K562 (cell line): ENCODE data around the gene TRIM40. TPM values are rescaled to one million over a fixed set of nuclear protein-coding genes. Genes with fewer than 3 reads are reported as not detected.

Experiments used
- ATAC-seq: fragments of 200-7000 bp; cut with Tn5 transposase; 3 replicates; pipeline ENCODE4 v1.9.1; 2020; ENCODE audit warnings: moderate library complexity
- BruUV-seq: library from RNA; stranded (reverse); fragments of 400-500 nt; replicated peaks from 2 replicates; lab custom pipeline; 2021; lab: Mats Ljungman, UMichigan
- CTCF ChIA-PET: fragments of 300-600 bp; formaldehyde crosslinking; extraction: SDS; loops from one replicate; lab custom pipeline; 2021; ENCODE audit warnings: low intra/inter-chr PET ratio; lab: Yijun Ruan, JAX
- POLR2A ChIA-PET: fragments of 300-600, 350-650 bp; sonication (Branson Sonifier 250); formaldehyde crosslinking; extraction: SDS; loops from one replicate; lab custom pipeline; 2021; ENCODE audit warnings: antibody characterized with exemption, inconsistent platforms; lab: Yijun Ruan, JAX
- DNase-seq, 4 experiments: peaks; one replicate each; pipeline versions ENCODE4 v3.0.0 to v3.0.0-alpha.2; 2011 to 2018; ENCODE audit warnings: low spot score in 3 of 4, mixed read lengths in 3 of 4; ENCODE audit errors: extremely low read depth in 1 of 4
- FAIRE-seq: peaks from 2 replicates; lab custom pipeline; 2011; peaks lifted over from hg19 to GRCh38; lab: Jason Lieb, UNC
- H2AFZ ChIP-seq: 2 replicates; pipeline ENCODE4 v1.6.0; 2011; ENCODE audit warnings: low read depth, low read length, control low read depth, inconsistent platforms
- H3K27ac ChIP-seq: fragments of 200-600 bp; 3 replicates; pipeline ENCODE4 v1.8.0; 2011; ENCODE audit warnings: low read depth, mild to moderate bottlenecking, control low read depth, inconsistent platforms, low read length, moderate library complexity, mixed read lengths; ENCODE audit errors: extremely low read depth
- H3K27me3 ChIP-seq, 2 experiments: fragments of 300-600 bp in 1 of 2; 2 replicates in 1 of 2; 3 replicates in 1 of 2; pipeline versions ENCODE4 v1.6.0 to v1.8.0; 2011; ENCODE audit warnings: inconsistent platforms in 2 of 2, low read length in 2 of 2, mild to moderate bottlenecking in 1 of 2, mixed read lengths in 1 of 2, moderate library complexity in 1 of 2; ENCODE audit not compliant: control insufficient read depth in 2 of 2, insufficient read depth in 2 of 2
- H3K36me3 ChIP-seq: fragments of 300-600 bp; 3 replicates; pipeline ENCODE4 v1.8.0; 2011; ENCODE audit warnings: mild to moderate bottlenecking, low read length, inconsistent platforms; ENCODE audit not compliant: control insufficient read depth, insufficient read depth
- H3K4me1 ChIP-seq, 2 experiments: fragments of 200-600 bp in 1 of 2; replicated peaks in 1 of 2; 2 replicates in 1 of 2; 3 replicates in 1 of 2; pipeline versions ENCODE4 v1.5.1 to v1.8.0; 2011; ENCODE audit warnings: inconsistent platforms in 2 of 2, low read length in 2 of 2, mild to moderate bottlenecking in 1 of 2, mixed read lengths in 1 of 2, moderate library complexity in 1 of 2; ENCODE audit not compliant: control insufficient read depth in 2 of 2, insufficient read depth in 2 of 2
- H3K4me2 ChIP-seq: 2 replicates; pipeline ENCODE4 v1.6.1; 2011; ENCODE audit warnings: low read length, control low read depth, inconsistent platforms, mixed read lengths; ENCODE audit not compliant: insufficient read depth
- H3K4me3 ChIP-seq: fragments of 200-600 bp; sonication (generic), shearing (Covaris generic); 2 replicates; pipeline ENCODE4 v1.5.1; 2016; ENCODE audit warnings: control low read depth, inconsistent platforms
- H3K79me2 ChIP-seq: fragments of 200-600 bp; 3 replicates; pipeline ENCODE4 v1.8.0; 2011; ENCODE audit warnings: low read length, inconsistent platforms; ENCODE audit not compliant: control insufficient read depth, insufficient read depth
- H3K9ac ChIP-seq, 2 experiments: 2 replicates each; pipeline versions ENCODE4 v1.6.0 to v1.6.1; 2011; ENCODE audit warnings: low read depth in 2 of 2, low read length in 2 of 2, control low read depth in 1 of 2, inconsistent platforms in 1 of 2, mild to moderate bottlenecking in 1 of 2, mixed read lengths in 1 of 2; ENCODE audit not compliant: insufficient read depth in 1 of 2
- H3K9me1 ChIP-seq: one replicate; pipeline ENCODE4 v1.6.0; 2011; ENCODE audit warnings: inconsistent platforms, mild to moderate bottlenecking, low read length, moderate library complexity; ENCODE audit not compliant: control insufficient read depth, insufficient read depth
- H3K9me3 ChIP-seq: replicated peaks from 2 replicates; pipeline ENCODE4 v1.5.1; 2011; ENCODE audit warnings: low read depth, low read length, inconsistent platforms; ENCODE audit not compliant: control insufficient read depth, insufficient read depth
- H4K20me1 ChIP-seq: replicated peaks from 2 replicates; pipeline ENCODE4 v1.6.1; 2011; ENCODE audit warnings: low read length, inconsistent platforms, mixed read lengths; ENCODE audit not compliant: control insufficient read depth, insufficient read depth
- ARNT ChIP-seq, 2 experiments: fragments of 450-650 bp; IDR thresholded peaks; 2 replicates each; pipeline ENCODE4 v1.6.1; 2016; ENCODE audit warnings: mild to moderate bottlenecking in 1 of 2
- LCOR ChIP-seq: sonication (generic); formaldehyde crosslinking; IDR thresholded peaks from 2 replicates; pipeline ENCODE4 v1.8.0; 2022; ENCODE audit warnings: mild to moderate bottlenecking, missing genetic modification reagents
- NFIC ChIP-seq: fragments of 450-650 bp; IDR thresholded peaks from 2 replicates; pipeline ENCODE4 v1.6.1; 2017; ENCODE audit warnings: mild to moderate bottlenecking, inconsistent platforms
- RBM39 ChIP-seq: fragments of 200-400 bp; formaldehyde crosslinking; optimal IDR thresholded peaks from 2 replicates; pipeline ENCODE3; 2018; ENCODE audit warnings: low read depth, low read length
- ZNF277 ChIP-seq: fragments of 250-450 bp; sonication (Bioruptor Pico); IDR thresholded peaks from 2 replicates; pipeline ENCODE4 v1.8.0; 2022; ENCODE audit warnings: inconsistent platforms, mild to moderate bottlenecking, moderate library complexity, borderline replicate concordance
- WGBS: fragments of 100-300 bp; shearing (Covaris generic); methylation state at CpG from one replicate; pipeline ENCODE4 v1.1.6; 2016; ENCODE audit warnings: low coverage, mixed read lengths; ENCODE audit not compliant: insufficient coverage; ENCODE audit errors: missing lambda C conversion rate; 5-methylcytosine and 5-hydroxymethylcytosine counted together
- in situ Hi-C: fragments of 300-500 bp; cut with MboI; formaldehyde crosslinking; loops from 4 replicates; pipeline ENCODE4 v1.15.0; 2018; ENCODE audit warnings: inconsistent platforms, mixed read lengths
- intact Hi-C: fragments of 100-400 bp; cut with micrococcal nuclease; formaldehyde crosslinking; loops from 2 replicates; pipeline ENCODE4 v1.14.2; 2022
- polyA plus RNA-seq, 8 experiments: library from polyadenylated mRNA; depleted of rRNA in 4 of 8; stranded (reverse) in 5 of 8; unstranded in 3 of 8; fragments of >200 nt; fragmentation: Nextera tagmentation in 2 of 8; fragmentation: Illumina TruSeq in 1 of 8; extraction: Ambion mirVana in 2 of 8; extraction: Trizol in 1 of 8; gene quantifications; 2 replicates each; pipeline versions ENCODE4 v1.2.1 to v1.2.3, GENCODE V29; 2011 to 2014; ENCODE audit warnings: inconsistent platforms in 1 of 8, missing spikeins in 1 of 8
- total RNA-seq, 7 experiments: library from RNA; depleted of rRNA in 6 of 7; stranded (reverse); fragments of >200 nt in 6 of 7; fragmentation: Illumina TruSeq in 2 of 7; extraction: Trizol in 2 of 7; gene quantifications; 2 replicates each; pipeline versions ENCODE4 v1.2.1 to v1.2.3, GENCODE V29; 2011 to 2021; ENCODE audit warnings: low replicate concordance in 1 of 7
- TF ChIP-seq, protein P1 (sequence below): sonication (generic); formaldehyde crosslinking; IDR thresholded peaks from 2 replicates; pipeline ENCODE4 v1.5.0; 2020; ENCODE audit warnings: missing genetic modification reagents

Gene TRIM40
- total and polyA plus RNA-seq, 9 of the 15 experiments (the other 6 are each of a cell fraction or from before 2014, with no cell fraction given), result 0.04 to 0.08 TPM; not detected in 7

- Histone ChIP-seq H4K20me1 (no peaks in the 10 kb centered on the region), H3K27me3 (peaks cover 14 to 40% of the 10 kb centered on the region in 2 experiments; a peak in 3 of 5 replicates), H3K9me3 (no peaks in the 10 kb centered on the region), H3K36me3 (no peaks in the 10 kb centered on the region), H3K4me2 (no peak overlapping the region), H3K9ac (no peak overlapping the region), H3K4me1 (no peaks in the 10 kb centered on the region), H2AFZ (no peak overlapping the region), H3K79me2 (no peaks in the 10 kb centered on the region), H3K4me3 (no peak overlapping the region), H3K27ac (no peak overlapping the region), H3K9me1 (no peaks in the 10 kb centered on the region)
- BruUV-seq, result no TSS peak
- ChIA-PET CTCF (no interaction called here), POLR2A (interaction anchor here (0.7 kb wide), 1 partner anchor 518 kb away, joined by 3 read pairs; no protein-coding TSS in a partner anchor)
- no peak for TF ChIP-seq ARNT (IDR thresholded peaks at IDR 0.05)
- WGBS, result 14% methylated on average over 5 of the region's 5 CpGs
- in situ Hi-C loops (no loop called here), intact Hi-C loops (no loop called here)
- FAIRE-seq (no peak), ATAC-seq (no peak), DNase-seq (no peak)
Observed at GRCh38 chr6:30188541-30188940, 52.6 kb downstream of the TRIM40 start.

DNA sequence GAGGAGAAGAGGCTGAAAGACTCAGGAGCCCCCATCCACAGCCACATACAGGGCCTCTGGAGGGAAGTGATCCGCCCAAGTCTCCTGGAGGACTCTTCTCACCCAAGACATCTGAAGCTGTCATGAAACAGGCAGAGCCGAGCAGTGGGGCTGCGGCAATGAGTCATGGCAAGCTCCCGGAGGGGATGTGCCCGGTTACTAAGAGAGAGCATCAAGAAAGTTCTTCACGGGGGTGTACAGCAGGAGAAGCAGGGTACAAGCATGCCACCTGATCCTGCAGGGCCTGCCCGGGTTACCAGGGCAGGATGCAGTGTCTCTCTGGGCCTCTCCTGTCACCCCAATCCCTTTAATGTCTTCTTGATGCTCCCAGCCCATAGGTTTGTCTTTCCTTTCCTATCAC lies 56.1 kb downstream of the TRIM40 start:
- H2AFZ ChIP-seq, result no peak overlapping the region
- H3K9me3 ChIP-seq, result no peaks in the 10 kb centered on the region
- intact Hi-C loops (no loop called here), in situ Hi-C loops (no loop called here)
- ChIA-PET POLR2A (no interaction called here), CTCF (no interaction called here)
- H3K9me1 ChIP-seq, result no peaks in the 10 kb centered on the region
- peaks cover 23 to 39% of the 10 kb centered on the region in 2 experiments; a peak in 4 of 5 replicates for H3K27me3 ChIP-seq
- no peaks in the 10 kb centered on the region for H4K20me1 ChIP-seq
- ATAC-seq, result no peak; the same call in 2 of the 3 replicates
- no TSS peak for BruUV-seq
- H3K4me2 ChIP-seq, result no peak overlapping the region
- no peak for FAIRE-seq
- no peaks in the 10 kb centered on the region for H3K79me2 ChIP-seq
- WGBS, result 6% methylated on average over 7 of the region's 7 CpGs
- no peak overlapping the region for H3K4me3 ChIP-seq
- no peak for DNase-seq
- no peak overlapping the region for H3K9ac ChIP-seq
- peaks cover 0 to 3% of the 10 kb centered on the region in 2 experiments; a peak in 1 of 5 replicates for H3K4me1 ChIP-seq
- no peak overlapping the region for H3K27ac ChIP-seq
- H3K36me3 ChIP-seq, result no peaks in the 10 kb centered on the region
- TF ChIP-seq LCOR (CRISPR knock-in tag) (no peak), RBM39 (no peak), NFIC (no peak), ZNF277 (no peak)
- TF ChIP-seq, protein P1, sequence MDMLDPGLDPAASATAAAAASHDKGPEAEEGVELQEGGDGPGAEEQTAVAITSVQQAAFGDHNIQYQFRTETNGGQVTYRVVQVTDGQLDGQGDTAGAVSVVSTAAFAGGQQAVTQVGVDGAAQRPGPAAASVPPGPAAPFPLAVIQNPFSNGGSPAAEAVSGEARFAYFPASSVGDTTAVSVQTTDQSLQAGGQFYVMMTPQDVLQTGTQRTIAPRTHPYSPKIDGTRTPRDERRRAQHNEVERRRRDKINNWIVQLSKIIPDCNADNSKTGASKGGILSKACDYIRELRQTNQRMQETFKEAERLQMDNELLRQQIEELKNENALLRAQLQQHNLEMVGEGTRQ (CRISPR knock-in tag), result no peak
